C4-2B (cell line): ENCODE data around the gene OPN1SW.

ENCODE experiments used
- H3K27ac ChIP-seq: fragments of 450-650 bp; 2 replicates; pipeline ENCODE4 v1.5.1; 2017
- ZFX ChIP-seq: fragments of 450-650 bp; IDR thresholded peaks from 2 replicates; pipeline ENCODE4 v1.6.1; 2017
- TF ChIP-seq, protein P1 (sequence below): fragments of 450-650 bp; conservative IDR thresholded peaks from 2 replicates; pipeline ENCODE4 v1.5.1; 2017; ENCODE audit warnings: mild to moderate bottlenecking

The OPN1SW gene

GRCh38 chr7:128759242-128759641, 16.4 kb downstream of the OPN1SW start:
- TF ChIP-seq, protein P1, sequence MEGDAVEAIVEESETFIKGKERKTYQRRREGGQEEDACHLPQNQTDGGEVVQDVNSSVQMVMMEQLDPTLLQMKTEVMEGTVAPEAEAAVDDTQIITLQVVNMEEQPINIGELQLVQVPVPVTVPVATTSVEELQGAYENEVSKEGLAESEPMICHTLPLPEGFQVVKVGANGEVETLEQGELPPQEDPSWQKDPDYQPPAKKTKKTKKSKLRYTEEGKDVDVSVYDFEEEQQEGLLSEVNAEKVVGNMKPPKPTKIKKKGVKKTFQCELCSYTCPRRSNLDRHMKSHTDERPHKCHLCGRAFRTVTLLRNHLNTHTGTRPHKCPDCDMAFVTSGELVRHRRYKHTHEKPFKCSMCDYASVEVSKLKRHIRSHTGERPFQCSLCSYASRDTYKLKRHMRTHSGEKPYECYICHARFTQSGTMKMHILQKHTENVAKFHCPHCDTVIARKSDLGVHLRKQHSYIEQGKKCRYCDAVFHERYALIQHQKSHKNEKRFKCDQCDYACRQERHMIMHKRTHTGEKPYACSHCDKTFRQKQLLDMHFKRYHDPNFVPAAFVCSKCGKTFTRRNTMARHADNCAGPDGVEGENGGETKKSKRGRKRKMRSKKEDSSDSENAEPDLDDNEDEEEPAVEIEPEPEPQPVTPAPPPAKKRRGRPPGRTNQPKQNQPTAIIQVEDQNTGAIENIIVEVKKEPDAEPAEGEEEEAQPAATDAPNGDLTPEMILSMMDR = no peak
- no peak for TF ChIP-seq ZFX

DNA sequence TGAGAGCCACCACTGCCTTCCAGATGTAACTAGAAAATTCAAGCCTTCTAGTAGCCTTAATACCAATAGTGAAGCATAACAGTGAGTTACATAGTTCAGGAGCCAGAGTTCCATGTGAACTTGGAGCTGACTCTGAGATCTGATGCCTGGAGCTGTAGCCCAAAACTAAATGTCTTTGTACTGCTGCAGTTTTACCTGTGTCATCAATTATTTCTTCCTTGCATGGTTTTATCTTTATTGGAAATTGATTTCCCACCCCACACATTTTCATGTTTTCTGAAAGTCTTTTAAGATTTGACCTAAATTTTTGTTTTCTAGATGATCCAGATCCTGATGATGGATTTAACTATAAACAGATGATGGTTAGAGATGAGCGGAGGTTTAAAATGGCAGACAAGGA, 17.0 kb downstream of the OPN1SW start:
- H3K27ac ChIP-seq = no peak overlapping the region
- TF ChIP-seq ZFX = no peak
- TF ChIP-seq, protein P1 = no peak

More at GRCh38 chr7:128759242-128759641, 16.4 kb downstream of the OPN1SW start:
- no peak overlapping the region for H3K27ac ChIP-seq

DNA sequence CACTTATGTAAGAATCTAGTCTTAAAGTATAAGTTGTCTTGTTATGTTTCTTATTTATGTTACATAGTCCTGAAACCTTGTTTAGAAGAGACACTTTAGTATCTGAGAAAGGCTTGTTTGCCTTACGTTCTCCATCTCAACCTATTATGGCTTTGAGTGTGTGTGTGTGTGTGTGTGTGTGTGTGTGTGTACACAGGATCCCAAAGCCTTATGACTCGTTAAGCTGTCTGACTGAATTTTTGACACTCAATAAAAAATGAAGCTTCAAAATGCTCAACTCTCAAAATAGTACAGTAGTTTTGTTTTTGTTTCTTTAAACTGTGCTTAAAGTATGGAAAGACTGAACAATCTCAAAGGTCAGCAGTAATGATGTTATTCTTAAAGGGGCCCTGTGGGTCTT, 18.4 kb downstream of the OPN1SW start:
- TF ChIP-seq, protein P1 = no peak
- TF ChIP-seq ZFX = no peak
- H3K27ac ChIP-seq = no peak overlapping the region

DNA sequence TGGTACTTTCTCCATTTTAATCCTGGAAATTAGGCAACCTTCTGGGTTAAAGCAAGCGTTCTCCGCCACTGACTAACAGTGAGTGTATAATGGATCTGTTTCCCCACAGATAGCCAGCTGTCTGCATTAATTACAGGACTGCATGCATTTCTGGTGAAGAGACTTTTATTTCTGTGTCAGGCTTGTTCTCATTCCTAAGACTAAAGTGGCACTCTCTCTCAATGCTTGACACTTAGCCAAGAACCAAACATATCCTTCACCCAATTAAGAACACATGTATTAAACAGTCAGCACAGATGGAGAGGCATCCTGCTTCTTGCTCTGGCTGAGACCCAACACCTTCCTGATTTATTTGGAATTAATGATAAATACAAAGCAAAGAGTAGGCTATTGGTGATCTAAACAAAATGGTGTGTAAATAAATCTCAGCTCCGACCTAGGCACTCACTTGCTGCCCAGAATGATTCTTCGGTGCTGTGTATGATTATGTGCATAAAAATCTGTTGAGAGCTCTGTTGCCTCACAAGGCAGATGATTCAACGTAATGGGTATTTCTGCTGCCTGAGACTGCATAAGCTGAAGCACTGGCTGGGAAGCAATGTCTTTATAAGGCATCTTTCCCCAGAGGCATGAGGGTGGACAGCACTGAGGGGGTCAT, 19.6 kb downstream of the OPN1SW start:
- TF ChIP-seq, protein P1 = no peak
- TF ChIP-seq ZFX = no peak
- H3K27ac ChIP-seq = no peak overlapping the region

DNA sequence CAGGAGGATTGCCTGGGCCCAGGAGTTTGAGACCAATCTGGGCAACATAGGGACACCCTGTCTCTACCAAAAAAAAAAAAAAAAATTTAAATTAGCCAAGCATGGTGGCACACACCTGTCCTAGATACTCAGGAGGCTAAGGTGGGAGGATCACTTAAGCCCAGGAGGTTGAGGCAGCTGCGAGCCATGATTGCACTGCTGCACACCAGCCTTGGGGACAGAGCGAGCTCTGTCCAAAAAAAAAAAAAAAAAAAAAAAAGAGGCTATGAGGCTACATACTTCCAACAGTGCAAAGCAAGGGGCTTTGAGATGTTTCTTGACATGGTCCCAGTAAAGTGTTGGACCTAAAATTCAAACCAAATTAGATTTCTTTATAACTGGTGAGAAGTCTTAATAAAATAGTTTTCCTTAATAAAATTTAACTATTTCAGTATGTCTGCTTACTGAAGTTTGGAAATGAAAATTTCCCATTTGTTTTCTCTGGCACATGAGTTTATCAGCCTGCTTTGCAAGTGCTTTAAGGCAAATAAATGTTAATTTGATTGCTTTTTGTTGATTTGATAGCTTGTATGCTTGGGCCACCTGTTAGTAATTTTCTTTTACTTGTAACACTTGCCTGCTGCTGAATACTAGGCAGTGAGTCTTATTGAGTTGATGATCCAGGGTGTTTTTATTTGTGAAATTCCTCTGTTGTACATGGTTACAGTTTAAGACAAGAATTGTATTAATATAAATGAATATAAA, 20.3 kb downstream of the OPN1SW start:
- no peak for TF ChIP-seq ZFX
- TF ChIP-seq, protein P1 = no peak
- H3K27ac ChIP-seq = no peak overlapping the region

DNA sequence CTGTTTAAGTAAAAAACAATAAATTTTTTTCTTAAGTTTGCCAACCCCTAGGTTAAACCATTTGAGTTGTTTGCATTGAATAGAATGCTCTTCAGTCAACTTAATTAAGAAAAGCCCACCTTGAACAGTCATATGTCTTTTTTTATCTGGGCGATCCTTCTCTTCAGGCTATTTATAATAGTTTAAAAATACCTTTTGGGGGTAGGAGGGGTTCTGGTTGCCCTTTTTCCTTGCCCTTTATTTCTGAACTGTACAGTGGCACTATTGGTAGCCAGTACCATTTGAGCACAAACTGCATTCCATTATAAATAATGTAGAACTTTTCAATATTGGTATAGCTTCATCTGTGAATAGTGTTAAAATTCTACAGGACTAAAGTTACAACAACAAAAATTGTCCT, 23.3 kb downstream of the OPN1SW start:
- no peak overlapping the region for H3K27ac ChIP-seq
- no peak for TF ChIP-seq ZFX
- TF ChIP-seq, protein P1 = no peak

DNA sequence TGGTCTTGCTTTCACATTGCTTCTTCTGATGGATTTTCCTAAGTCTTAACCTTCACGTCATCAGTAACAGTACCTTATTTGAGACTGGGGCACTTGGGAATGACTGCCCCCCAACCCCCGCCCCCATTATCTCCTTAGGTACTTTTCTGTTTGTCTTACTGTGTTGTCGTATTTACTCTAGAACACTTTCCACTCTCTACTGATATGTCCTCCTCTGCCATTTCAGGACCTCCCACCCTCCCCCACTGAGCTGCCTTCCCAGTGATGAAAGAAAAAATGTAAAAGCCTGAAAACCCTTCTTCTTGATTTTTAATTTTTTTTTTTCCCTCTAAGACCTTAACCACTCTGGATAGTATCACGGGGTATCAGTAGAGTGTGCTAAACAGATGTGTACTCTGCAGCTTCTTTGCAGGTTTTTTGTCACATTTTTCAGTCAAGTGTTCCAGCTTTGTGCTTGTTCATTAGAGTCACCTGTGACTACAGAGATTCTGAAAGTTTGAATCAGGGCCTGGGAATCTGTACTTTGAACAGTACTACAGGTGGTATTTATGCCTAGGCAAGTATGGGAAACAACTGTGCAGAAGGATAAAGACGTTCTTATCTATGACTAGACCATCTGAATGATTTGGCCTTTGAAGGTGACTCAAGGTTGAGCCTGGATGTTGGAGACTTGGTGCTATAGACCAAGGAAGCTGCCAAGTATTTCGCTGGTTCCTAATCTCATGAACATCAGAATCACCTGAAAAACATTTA, 28.1 kb downstream of the OPN1SW start:
- no peak for TF ChIP-seq ZFX
- TF ChIP-seq, protein P1 = no peak
- H3K27ac ChIP-seq = peak overlapping the region; percentile 8; the same call in 1 of the 2 replicates
